Epidermal melanocyte (primary cell): Measurements from ENCODE around the gene CTIF.
"Not testable (repeated sequence)": the region's sequence is repeated elsewhere in the genome, so short reads cannot be mapped to it uniquely, and the experiment has no call there.

Source experiments
- DNase-seq: peaks from one replicate; pipeline ENCODE4 v3.0.0; 2011; ENCODE audit warnings: low spot score; ENCODE audit not compliant: insufficient read length

The CTIF gene

GRCh38 chr18:48703418-48703817 is 164.6 kb downstream of the CTIF start:
- no peak for DNase-seq

- DNase-seq = no peak
Observed at GRCh38 chr18:48705043-48705442, 166.2 kb downstream of the CTIF start.

GRCh38 chr18:48705531-48705930 is 166.7 kb downstream of the CTIF start:
- DNase-seq = no peak

GRCh38 chr18:48706731-48707130 is 167.9 kb downstream of the CTIF start:
- no peak for DNase-seq

GRCh38 chr18:48707636-48708296 is 168.9 kb downstream of the CTIF start:
- no peak for DNase-seq

GRCh38 chr18:48708807-48709206 is 170.0 kb downstream of the CTIF start:
- no peak for DNase-seq

DNA sequence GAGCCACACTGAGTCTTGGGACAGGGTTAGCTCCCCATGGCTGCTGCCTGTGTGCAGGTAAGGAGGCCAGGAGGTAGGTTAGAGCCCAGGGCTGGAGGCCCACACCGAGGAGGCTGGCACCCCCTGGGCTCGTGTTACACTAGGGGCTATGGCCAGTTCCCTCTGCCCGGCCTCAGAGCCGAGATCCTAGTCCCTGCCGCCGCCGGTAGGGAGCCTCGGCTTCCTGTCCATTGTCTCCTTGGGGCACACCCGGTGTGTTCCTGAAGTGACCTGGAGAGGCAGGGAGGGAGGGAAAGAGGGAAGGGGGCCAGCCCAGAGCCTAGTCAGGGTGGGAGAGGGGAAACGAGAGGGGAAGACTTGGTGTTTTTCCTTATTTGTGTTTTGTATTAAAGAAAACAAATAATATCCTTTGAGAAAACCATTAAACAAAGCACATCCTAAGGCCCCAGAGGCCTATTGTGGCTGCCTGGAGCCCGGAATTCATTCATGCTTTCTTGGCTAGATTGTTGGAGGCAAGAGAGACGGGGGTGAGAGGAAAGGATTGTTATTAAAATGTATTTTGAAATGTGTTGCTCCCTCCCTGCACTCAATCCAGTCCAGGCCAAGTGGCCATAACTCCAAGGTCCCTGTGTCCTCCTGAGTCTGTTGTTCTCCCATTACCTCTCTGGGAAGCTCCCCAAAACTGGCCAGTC is 170.7 kb downstream of the CTIF start:
- no peak for DNase-seq

GRCh38 chr18:48711651-48712486 is 173.0 kb downstream of the CTIF start:
- DNase-seq = peak; percentile 62

- DNase-seq = no peak
Observed at GRCh38 chr18:48713309-48713708, 174.5 kb downstream of the CTIF start.

DNA sequence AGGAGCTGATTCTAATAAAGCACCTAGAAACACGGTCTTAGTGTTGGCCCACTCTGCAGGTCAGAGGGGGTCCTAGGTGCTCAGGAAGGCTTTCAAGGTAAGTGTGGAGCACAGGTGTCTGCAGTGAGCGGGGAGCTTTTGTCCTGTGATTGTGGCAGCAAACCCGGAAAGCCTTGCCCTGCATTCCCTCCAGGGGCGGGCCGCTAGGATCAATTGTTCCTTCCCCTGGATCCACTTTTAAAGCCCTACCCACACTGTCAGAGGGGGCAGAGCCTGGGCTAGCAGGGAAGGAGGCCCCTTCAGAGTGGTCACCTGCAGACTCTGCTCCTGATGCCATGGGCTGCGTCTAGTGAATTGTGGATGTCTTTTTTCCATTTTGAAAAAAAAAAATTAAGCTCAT is 176.0 kb downstream of the CTIF start:
- DNase-seq = no peak

- no peak for DNase-seq
Observed at GRCh38 chr18:48715711-48716361, 177.0 kb downstream of the CTIF start.

DNA sequence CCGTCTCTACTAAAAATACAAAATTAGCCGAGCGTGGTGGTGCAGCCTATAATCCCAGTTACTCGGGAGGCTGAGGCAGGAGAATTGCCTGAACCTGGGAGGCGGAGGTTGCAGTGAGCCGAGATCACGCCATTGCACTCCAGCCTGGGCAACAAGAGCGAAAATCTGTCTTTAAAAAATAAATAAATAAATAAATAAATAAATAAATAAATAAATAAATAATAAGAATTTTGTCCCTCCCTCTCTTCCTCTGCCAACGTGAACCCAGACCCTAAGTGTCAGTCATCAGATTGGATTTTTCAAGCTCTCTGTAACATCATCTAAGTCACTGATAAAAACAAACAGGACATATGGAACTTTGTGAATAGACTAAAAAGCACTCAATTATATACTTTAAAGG is 178.4 kb downstream of the CTIF start:
- not testable (repeated sequence) for DNase-seq

DNA sequence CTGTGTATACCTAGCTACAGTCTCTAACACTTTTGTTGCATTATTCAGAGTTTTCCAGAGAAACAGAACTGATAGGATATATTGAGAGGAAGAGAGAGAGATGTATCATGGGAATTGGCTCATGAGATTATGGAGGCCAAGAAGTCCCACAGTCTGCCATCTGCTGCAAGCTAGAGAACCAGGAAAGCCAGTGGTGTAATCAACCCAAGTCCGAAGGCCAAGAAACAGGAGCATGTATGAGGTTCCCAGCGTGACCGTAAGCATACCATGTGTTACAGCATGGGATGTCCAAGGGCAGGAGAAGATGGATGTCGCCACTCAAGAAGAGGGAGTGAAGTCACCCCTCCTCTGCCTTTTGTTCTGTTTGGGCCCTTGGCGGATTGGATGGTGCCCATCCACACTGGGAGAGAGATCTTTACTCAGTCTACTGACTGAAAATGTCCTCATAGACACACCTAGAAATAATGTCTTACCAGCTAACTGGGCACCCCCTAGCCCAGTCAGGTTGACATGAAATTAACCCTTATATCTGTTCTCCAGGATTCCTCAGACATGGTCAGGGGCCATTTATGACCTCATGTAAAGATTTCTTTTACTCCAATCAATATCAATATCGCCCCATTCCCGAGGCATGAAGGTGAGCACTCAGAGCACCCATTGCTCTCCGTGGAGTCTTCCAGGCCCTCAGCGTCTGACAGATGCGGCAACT is 179.6 kb downstream of the CTIF start:
- no peak for DNase-seq

- no peak for DNase-seq
Observed at GRCh38 chr18:48719388-48719787, 180.6 kb downstream of the CTIF start.

GRCh38 chr18:48719974-48720654 is 181.3 kb downstream of the CTIF start:
- no peak for DNase-seq

- no peak for DNase-seq
Observed at GRCh38 chr18:48720655-48721025, 181.8 kb downstream of the CTIF start.

GRCh38 chr18:48721312-48721711 is 182.5 kb downstream of the CTIF start:
- DNase-seq = no peak

- DNase-seq = no peak
Observed at GRCh38 chr18:48723016-48723415, 184.2 kb downstream of the CTIF start.

DNA sequence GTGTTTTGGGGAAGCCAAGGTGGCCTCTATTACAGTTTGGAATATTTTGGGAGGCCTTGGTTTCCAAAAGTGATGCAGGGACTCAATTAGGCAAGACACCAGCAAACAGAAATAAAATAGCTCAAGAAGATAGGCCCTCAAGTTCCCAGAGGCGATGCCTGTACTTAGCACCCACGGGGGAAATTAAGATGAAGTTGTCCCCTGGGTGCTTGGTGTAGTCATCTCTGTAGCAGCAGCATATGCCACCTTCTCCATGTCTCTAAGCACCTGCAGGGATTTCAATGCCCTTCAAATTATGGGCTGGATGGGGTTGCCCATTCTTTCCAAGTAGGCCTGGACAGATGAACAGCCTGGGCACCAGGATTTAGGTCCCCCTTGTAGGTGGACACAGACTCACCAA is 185.0 kb downstream of the CTIF start:
- no peak for DNase-seq

- no peak for DNase-seq
Observed at GRCh38 chr18:48724442-48724841, 185.6 kb downstream of the CTIF start.

GRCh38 chr18:48724939-48725338 is 186.1 kb downstream of the CTIF start:
- no peak for DNase-seq
